Measurements from ENCODE around the gene RTKN. TPM values are rescaled to one million over a fixed set of nuclear protein-coding genes. Genes with fewer than 3 reads are reported as not detected.

RTKN gene
- total and polyA plus RNA-seq, 2 of the 13 experiments (the other 11 are each of a cell fraction or from before 2014, with no cell fraction given): 159 to 166 TPM

DNA sequence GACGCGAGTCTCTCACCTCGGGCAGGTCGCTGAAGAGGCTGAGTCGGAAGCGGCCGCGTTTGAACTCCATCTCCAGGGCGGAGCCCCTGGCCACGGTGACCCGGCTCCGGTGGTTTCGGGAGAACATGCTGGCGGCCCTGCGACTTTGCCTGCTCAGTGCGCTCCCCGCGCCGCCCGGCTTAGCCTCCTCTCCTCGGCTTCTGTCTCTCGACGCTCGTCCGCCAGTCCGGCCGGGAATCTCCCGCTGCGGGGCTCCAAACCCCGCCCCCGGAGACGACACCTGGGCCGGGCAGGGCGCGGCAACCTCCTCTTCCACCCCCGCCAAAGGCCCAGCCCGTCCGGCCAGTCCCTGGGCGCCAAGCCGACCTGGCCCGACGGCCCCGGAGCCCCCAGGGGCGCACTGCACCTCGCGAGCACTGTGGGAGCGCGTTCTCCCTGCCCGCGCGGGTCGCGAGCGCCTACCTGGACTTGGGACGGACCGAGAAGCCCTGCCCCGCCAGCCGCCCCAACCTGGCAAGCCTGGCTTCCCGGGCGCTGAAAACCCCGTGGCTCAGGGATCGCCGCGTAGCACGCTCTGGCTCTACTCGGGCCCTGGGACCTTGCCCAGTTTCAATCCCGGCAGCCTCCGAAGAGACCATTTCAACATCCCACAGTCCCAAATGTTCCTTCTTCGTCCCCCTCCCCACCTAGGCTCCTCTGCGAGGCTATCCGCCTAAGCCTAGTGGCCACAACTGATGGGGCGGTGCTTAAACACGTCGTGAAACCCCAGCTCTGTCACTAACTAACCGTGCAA, at the start of gene RTKN (continued):
- TF ChIP-seq, protein P1, sequence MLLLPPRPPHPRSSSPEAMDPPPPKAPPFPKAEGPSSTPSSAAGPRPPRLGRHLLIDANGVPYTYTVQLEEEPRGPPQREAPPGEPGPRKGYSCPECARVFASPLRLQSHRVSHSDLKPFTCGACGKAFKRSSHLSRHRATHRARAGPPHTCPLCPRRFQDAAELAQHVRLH (CRISPR knock-in tag; IDR thresholded peaks at IDR 0.05; ENCODE audit: borderline replicate concordance, low read depth): no peak; the same call in 1 of the 2 replicates
- no peak for TF ChIP-seq ZNF644 (CRISPR knock-in tag; IDR thresholded peaks at IDR 0.05; ENCODE audit: low read depth)
- TF ChIP-seq ZNF562 (CRISPR knock-in tag; IDR thresholded peaks at IDR 0.05; ENCODE audit: borderline replicate concordance): no peak
- no peak; the same call in 1 of the 2 replicates for TF ChIP-seq KLF15 (CRISPR knock-in tag; IDR thresholded peaks at IDR 0.05; ENCODE audit: borderline replicate concordance)
- TF ChIP-seq, protein P2, sequence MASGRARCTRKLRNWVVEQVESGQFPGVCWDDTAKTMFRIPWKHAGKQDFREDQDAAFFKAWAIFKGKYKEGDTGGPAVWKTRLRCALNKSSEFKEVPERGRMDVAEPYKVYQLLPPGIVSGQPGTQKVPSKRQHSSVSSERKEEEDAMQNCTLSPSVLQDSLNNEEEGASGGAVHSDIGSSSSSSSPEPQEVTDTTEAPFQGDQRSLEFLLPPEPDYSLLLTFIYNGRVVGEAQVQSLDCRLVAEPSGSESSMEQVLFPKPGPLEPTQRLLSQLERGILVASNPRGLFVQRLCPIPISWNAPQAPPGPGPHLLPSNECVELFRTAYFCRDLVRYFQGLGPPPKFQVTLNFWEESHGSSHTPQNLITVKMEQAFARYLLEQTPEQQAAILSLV (CRISPR knock-in tag; IDR thresholded peaks at IDR 0.05; ENCODE audit: borderline replicate concordance): peak; percentile 94; the same call in 1 of the 2 replicates
- TF ChIP-seq STAT5B (CRISPR knock-in tag; IDR thresholded peaks at IDR 0.05): no peak; the same call in 1 of the 2 replicates
- TF ChIP-seq ZNF780A (CRISPR knock-in tag; IDR thresholded peaks at IDR 0.05): no peak
- no peak for TF ChIP-seq NFE2 (CRISPR knock-in tag; IDR thresholded peaks at IDR 0.05)
- no peak for TF ChIP-seq SP1 (IDR thresholded peaks at IDR 0.05)
- TF ChIP-seq SP1 (CRISPR knock-in tag; IDR thresholded peaks at IDR 0.05): peak; percentile 13; the same call in 1 of the 2 replicates
- TF ChIP-seq PHF21A (CRISPR knock-in tag; IDR thresholded peaks at IDR 0.05): peak; percentile 83
- TF ChIP-seq, protein P3, sequence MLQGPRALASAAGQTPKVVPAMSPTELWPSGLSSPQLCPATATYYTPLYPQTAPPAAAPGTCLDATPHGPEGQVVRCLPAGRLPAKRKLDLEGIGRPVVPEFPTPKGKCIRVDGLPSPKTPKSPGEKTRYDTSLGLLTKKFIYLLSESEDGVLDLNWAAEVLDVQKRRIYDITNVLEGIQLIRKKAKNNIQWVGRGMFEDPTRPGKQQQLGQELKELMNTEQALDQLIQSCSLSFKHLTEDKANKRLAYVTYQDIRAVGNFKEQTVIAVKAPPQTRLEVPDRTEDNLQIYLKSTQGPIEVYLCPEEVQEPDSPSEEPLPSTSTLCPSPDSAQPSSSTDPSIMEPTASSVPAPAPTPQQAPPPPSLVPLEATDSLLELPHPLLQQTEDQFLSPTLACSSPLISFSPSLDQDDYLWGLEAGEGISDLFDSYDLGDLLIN (CRISPR knock-in tag; IDR thresholded peaks at IDR 0.05; ENCODE audit: borderline replicate concordance): peak; percentile 62; the same call in 1 of the 2 replicates
- peak; percentile 37 for TF ChIP-seq ZNF564 (CRISPR knock-in tag; IDR thresholded peaks at IDR 0.05)
- TF ChIP-seq, protein P4, sequence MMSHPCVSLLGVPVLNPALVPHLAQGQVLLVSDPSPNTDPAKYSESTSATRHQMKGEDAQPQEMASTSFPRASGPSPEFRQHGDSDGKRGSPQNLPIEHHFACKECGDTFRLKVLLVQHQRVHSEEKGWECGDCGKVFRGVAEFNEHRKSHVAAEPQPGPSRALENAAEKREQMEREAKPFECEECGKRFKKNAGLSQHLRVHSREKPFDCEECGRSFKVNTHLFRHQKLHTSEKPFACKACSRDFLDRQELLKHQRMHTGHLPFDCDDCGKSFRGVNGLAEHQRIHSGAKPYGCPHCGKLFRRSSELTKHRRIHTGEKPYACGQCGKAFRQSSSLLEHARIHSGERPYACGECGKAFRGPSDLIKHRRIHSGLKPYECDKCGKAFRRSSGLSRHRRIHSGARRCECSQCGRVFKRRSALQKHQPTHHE (CRISPR knock-in tag; IDR thresholded peaks at IDR 0.05; ENCODE audit: borderline replicate concordance): no peak; the same call in none of the 2 replicates
- TF ChIP-seq ATM (IDR thresholded peaks at IDR 0.05; ENCODE audit: borderline replicate concordance): no peak
- TF ChIP-seq NR3C1 (CRISPR knock-in tag; IDR thresholded peaks at IDR 0.05): no peak
- TF ChIP-seq RNF2 (conservative IDR thresholded peaks at IDR 0.05; ENCODE audit: low read depth): peak; percentile 23; the same call in 1 of the 2 replicates
- TF ChIP-seq ZNF205 (CRISPR knock-in tag; IDR thresholded peaks at IDR 0.05): peak; percentile 47; the same call in 1 of the 2 replicates
- peak; percentile 26; the same call in 1 of the 2 replicates for TF ChIP-seq ZNF773 (CRISPR knock-in tag; IDR thresholded peaks at IDR 0.05; ENCODE audit: borderline replicate concordance)
- no peak; the same call in none of the 2 replicates for TF ChIP-seq ZNF333 (CRISPR knock-in tag; IDR thresholded peaks at IDR 0.05; ENCODE audit: borderline replicate concordance)
- no peak for TF ChIP-seq FIP1L1 (IDR thresholded peaks at IDR 0.05; ENCODE audit: borderline replicate concordance, insufficient read depth, low read depth, low read length)
- no peak for TF ChIP-seq YY1 (IDR thresholded peaks at IDR 0.05; ENCODE audit: insufficient read depth, insufficient replicate concordance, low read depth, low read length)
- peak; percentile 10; the same call in 1 of the 2 replicates for TF ChIP-seq MIER2 (CRISPR knock-in tag; IDR thresholded peaks at IDR 0.05)
- peak; percentile 77 for TF ChIP-seq KDM2A (CRISPR knock-in tag; IDR thresholded peaks at IDR 0.05; ENCODE audit: borderline replicate concordance, low read depth)
- TF ChIP-seq SALL2 (CRISPR knock-in tag; IDR thresholded peaks at IDR 0.05): peak; percentile 73
